ENCODE measurements around the gene LIN28A. TPM values are rescaled to one million over a fixed set of nuclear protein-coding genes. Genes with fewer than 3 reads are reported as not detected.
"Not testable (repeated sequence)": the region's sequence is repeated elsewhere in the genome, so short reads cannot be mapped to it uniquely, and the experiment has no call there.

Gene LIN28A
- total RNA-seq: not detected in 2 replicates

- no peak for DNase-seq (ENCODE audit: low read depth, low spot score)
Measured at GRCh38 chr1:26410706-26411623, at the start of gene LIN28A. Gene LIN28A (plus strand): TSS chr1:26410817. CDS start chr1:26410892, 75 bp downstream.

GRCh38 chr1:26361605-26362122 is 49.0 kb upstream of the LIN28A start:
- DNase-seq (ENCODE audit: low read depth, low spot score): no peak

- DNase-seq (ENCODE audit: low read depth, low spot score): no peak
Measured at GRCh38 chr1:26362331-26362730, 48.3 kb upstream of the LIN28A start.

GRCh38 chr1:26363549-26364448 is 46.8 kb upstream of the LIN28A start:
- DNase-seq (ENCODE audit: low read depth, low spot score): no peak

GRCh38 chr1:26364956-26365355 is 45.7 kb upstream of the LIN28A start:
- no peak for DNase-seq (ENCODE audit: low read depth, low spot score)

- no peak for DNase-seq (ENCODE audit: low read depth, low spot score)
Measured at GRCh38 chr1:26367441-26367840, 43.2 kb upstream of the LIN28A start.

- no peak for DNase-seq (ENCODE audit: low read depth, low spot score)
Measured at GRCh38 chr1:26368006-26368405, 42.6 kb upstream of the LIN28A start.

- DNase-seq (ENCODE audit: low read depth, low spot score): no peak
Measured at GRCh38 chr1:26368486-26368885, 42.1 kb upstream of the LIN28A start.

GRCh38 chr1:26370591-26371382 is 39.8 kb upstream of the LIN28A start:
- DNase-seq (ENCODE audit: low read depth, low spot score): no peak

- DNase-seq (ENCODE audit: low read depth, low spot score): no peak
Measured at GRCh38 chr1:26372039-26372438, 38.6 kb upstream of the LIN28A start.

- not testable (repeated sequence) for DNase-seq (ENCODE audit: low read depth, low spot score)
Measured at GRCh38 chr1:26372611-26373010, 38.0 kb upstream of the LIN28A start, which contains the start of gene ZNF683. Gene ZNF683 (minus strand): TSS chr1:26372750. CDS start chr1:26368571, 4,179 bp downstream.

GRCh38 chr1:26373281-26373680 is 37.3 kb upstream of the LIN28A start:
- no peak for DNase-seq (ENCODE audit: low read depth, low spot score)

- no peak for DNase-seq (ENCODE audit: low read depth, low spot score)
Measured at GRCh38 chr1:26373789-26374188, 36.8 kb upstream of the LIN28A start.

- DNase-seq (ENCODE audit: low read depth, low spot score): not testable (repeated sequence)
Measured at GRCh38 chr1:26374361-26374760, 36.3 kb upstream of the LIN28A start.

GRCh38 chr1:26375081-26375480 is 35.5 kb upstream of the LIN28A start:
- no peak for DNase-seq (ENCODE audit: low read depth, low spot score)

GRCh38 chr1:26376050-26376449 is 34.6 kb upstream of the LIN28A start:
- DNase-seq (ENCODE audit: low read depth, low spot score): no peak

- no peak for DNase-seq (ENCODE audit: low read depth, low spot score)
Measured at GRCh38 chr1:26378088-26378878, 32.3 kb upstream of the LIN28A start.

GRCh38 chr1:26378879-26379251 is 31.8 kb upstream of the LIN28A start:
- no peak for DNase-seq (ENCODE audit: low read depth, low spot score)

- no peak for DNase-seq (ENCODE audit: low read depth, low spot score)
Measured at GRCh38 chr1:26384076-26384475, 26.5 kb upstream of the LIN28A start.

GRCh38 chr1:26385063-26385462 is 25.6 kb upstream of the LIN28A start:
- DNase-seq (ENCODE audit: low read depth, low spot score): not testable (repeated sequence)

Measured in pulmonary artery endothelial cell (primary cell).